Measurements from ENCODE around the gene PTPRD. TPM values are rescaled to one million over a fixed set of nuclear protein-coding genes. Genes with fewer than 3 reads are reported as not detected.
A peak's percentile ranks its signal among the peaks of the same experiment; 100 is the strongest.

PTPRD gene
- total RNA-seq, 2 donors from 2014 or later: 19.6 to 101 TPM

GRCh38 chr9:10268531-10269485 lies 344.0 kb downstream of the PTPRD start:
- TF ChIP-seq CTCF (IDR thresholded peaks at IDR 0.05): no peak
- no peak overlapping the region for H3K4me3 ChIP-seq

GRCh38 chr9:10265153-10265631 lies 347.6 kb downstream of the PTPRD start:
- no peaks in the 10 kb centered on the region for H3K4me1 ChIP-seq (ENCODE audit: control insufficient read depth in 1 of 2, low read depth in 2 of 2)
- H3K27ac ChIP-seq: no peak overlapping the region
- no peak overlapping the region for H3K4me3 ChIP-seq
- TF ChIP-seq CTCF (IDR thresholded peaks at IDR 0.05): no peak
- no peaks in the 10 kb centered on the region for H3K36me3 ChIP-seq
- DNase-seq (ENCODE audit: low spot score) (no peak), ATAC-seq (ENCODE audit: insufficient number of reproducible peaks, low FRiP score, low read depth) (peak; percentile 58)
- no peaks in the 10 kb centered on the region for H3K9me3 ChIP-seq
- no peaks in the 10 kb centered on the region for H3K27me3 ChIP-seq (replicated peaks; ENCODE audit: insufficient read depth)

More at GRCh38 chr9:10268531-10269485, 344.0 kb downstream of the PTPRD start:
- ATAC-seq (ENCODE audit: insufficient number of reproducible peaks, low FRiP score, low read depth) (no peak), DNase-seq (ENCODE audit: low spot score) (no peak)
- H3K27me3 ChIP-seq (replicated peaks; ENCODE audit: insufficient read depth): no peaks in the 10 kb centered on the region
- no peak overlapping the region for H3K27ac ChIP-seq
- no peaks in the 10 kb centered on the region for H3K36me3 ChIP-seq
- H3K9me3 ChIP-seq: no peaks in the 10 kb centered on the region
- H3K4me1 ChIP-seq (ENCODE audit: control insufficient read depth in 1 of 2, low read depth in 2 of 2): no peaks in the 10 kb centered on the region

GRCh38 chr9:10260501-10260900 lies 352.3 kb downstream of the PTPRD start:
- Histone ChIP-seq H3K4me1 (ENCODE audit: control insufficient read depth in 1 of 2, low read depth in 2 of 2) (no peaks in the 10 kb centered on the region), H3K27ac (no peak overlapping the region), H3K36me3 (no peaks in the 10 kb centered on the region), H3K4me3 (no peak overlapping the region), H3K27me3 (replicated peaks; ENCODE audit: insufficient read depth) (no peaks in the 10 kb centered on the region), H3K9me3 (no peaks in the 10 kb centered on the region)
- ATAC-seq (ENCODE audit: insufficient number of reproducible peaks, low FRiP score, low read depth): no peak
- DNase-seq (ENCODE audit: low spot score): no peak
- no peak for TF ChIP-seq CTCF (IDR thresholded peaks at IDR 0.05)

GRCh38 chr9:10259668-10260067 lies 353.1 kb downstream of the PTPRD start:
- TF ChIP-seq CTCF (IDR thresholded peaks at IDR 0.05): no peak
- DNase-seq (ENCODE audit: low spot score) (no peak), ATAC-seq (ENCODE audit: insufficient number of reproducible peaks, low FRiP score, low read depth) (no peak)
- no peaks in the 10 kb centered on the region for H3K9me3 ChIP-seq
- H3K4me1 ChIP-seq (ENCODE audit: control insufficient read depth in 1 of 2, low read depth in 2 of 2): no peaks in the 10 kb centered on the region
- no peak overlapping the region for H3K27ac ChIP-seq
- H3K4me3 ChIP-seq: no peak overlapping the region
- no peaks in the 10 kb centered on the region for H3K27me3 ChIP-seq (replicated peaks; ENCODE audit: insufficient read depth)
- no peaks in the 10 kb centered on the region for H3K36me3 ChIP-seq

- ATAC-seq (ENCODE audit: insufficient number of reproducible peaks, low FRiP score, low read depth) (no peak), DNase-seq (ENCODE audit: low spot score) (no peak)
- H3K27me3 ChIP-seq (replicated peaks; ENCODE audit: insufficient read depth): no peaks in the 10 kb centered on the region
- H3K4me3 ChIP-seq: no peak overlapping the region
- no peak for TF ChIP-seq CTCF (IDR thresholded peaks at IDR 0.05)
- no peaks in the 10 kb centered on the region for H3K4me1 ChIP-seq (ENCODE audit: control insufficient read depth in 1 of 2, low read depth in 2 of 2)
- H3K9me3 ChIP-seq: no peaks in the 10 kb centered on the region
- H3K27ac ChIP-seq: no peak overlapping the region
- H3K36me3 ChIP-seq: no peaks in the 10 kb centered on the region
These were observed 357.0 kb downstream of the PTPRD start for GRCh38 chr9:10255758-10256157.
